ENCODE results near the gene RAB11B.

DNA sequence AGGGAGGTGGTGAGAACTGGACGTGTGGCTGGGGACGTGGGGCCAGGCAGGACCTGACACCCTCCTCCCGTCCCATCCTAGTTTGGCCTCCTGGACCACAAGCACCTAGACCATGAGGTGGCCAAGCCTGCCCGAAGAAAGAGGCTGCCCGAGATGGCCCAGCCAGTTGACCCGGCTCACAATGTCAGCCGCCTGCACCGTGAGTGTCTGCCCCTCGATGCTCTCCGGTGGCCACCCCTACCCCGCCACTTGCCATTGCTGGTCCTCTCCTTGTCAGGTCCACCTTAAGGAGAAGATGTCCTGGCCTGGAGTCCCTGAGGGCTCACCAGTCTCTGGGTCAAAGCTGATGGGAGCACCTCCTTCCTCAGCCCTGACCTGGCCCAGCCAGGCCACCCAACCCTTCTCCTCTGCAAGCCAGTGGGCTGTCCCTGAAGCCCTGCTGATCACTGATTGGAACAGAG, 24.0 kb upstream of the RAB11B start:
- TF ChIP-seq, protein P1, sequence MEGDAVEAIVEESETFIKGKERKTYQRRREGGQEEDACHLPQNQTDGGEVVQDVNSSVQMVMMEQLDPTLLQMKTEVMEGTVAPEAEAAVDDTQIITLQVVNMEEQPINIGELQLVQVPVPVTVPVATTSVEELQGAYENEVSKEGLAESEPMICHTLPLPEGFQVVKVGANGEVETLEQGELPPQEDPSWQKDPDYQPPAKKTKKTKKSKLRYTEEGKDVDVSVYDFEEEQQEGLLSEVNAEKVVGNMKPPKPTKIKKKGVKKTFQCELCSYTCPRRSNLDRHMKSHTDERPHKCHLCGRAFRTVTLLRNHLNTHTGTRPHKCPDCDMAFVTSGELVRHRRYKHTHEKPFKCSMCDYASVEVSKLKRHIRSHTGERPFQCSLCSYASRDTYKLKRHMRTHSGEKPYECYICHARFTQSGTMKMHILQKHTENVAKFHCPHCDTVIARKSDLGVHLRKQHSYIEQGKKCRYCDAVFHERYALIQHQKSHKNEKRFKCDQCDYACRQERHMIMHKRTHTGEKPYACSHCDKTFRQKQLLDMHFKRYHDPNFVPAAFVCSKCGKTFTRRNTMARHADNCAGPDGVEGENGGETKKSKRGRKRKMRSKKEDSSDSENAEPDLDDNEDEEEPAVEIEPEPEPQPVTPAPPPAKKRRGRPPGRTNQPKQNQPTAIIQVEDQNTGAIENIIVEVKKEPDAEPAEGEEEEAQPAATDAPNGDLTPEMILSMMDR (conservative IDR thresholded peaks at IDR 0.05): no peak
- no peak for TF ChIP-seq ZFX (IDR thresholded peaks at IDR 0.05)
